ENCODE results near the gene SERHL2. TPM values are rescaled to one million over a fixed set of nuclear protein-coding genes. Genes with fewer than 3 reads are reported as not detected.

Gene SERHL2
- total RNA-seq, 1 donor from 2014 or later: 4.4 TPM

DNA sequence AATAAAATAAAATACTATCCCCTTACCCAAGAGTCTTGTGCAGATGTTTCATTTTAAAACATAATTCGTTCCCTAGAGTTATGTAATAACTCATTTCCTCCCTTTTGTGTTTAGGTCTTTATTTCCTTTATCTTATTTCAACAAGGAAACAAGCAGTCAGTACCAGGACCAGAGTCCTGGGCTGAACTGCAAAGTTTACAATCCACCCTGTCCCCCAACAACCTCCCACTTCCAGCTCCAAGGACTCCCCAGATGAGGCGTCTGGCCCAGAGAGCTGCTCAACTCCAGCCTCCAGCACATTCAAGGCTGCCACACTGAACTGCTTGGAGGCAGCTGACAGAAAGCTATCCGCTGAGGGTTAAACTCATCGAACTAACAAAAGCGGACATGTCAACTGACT, 56.4 kb downstream of the SERHL2 start:
- no peaks in the 10 kb centered on the region for H3K27me3 ChIP-seq
- intact Hi-C loops (cut with DNase I): no loop called here

DNA sequence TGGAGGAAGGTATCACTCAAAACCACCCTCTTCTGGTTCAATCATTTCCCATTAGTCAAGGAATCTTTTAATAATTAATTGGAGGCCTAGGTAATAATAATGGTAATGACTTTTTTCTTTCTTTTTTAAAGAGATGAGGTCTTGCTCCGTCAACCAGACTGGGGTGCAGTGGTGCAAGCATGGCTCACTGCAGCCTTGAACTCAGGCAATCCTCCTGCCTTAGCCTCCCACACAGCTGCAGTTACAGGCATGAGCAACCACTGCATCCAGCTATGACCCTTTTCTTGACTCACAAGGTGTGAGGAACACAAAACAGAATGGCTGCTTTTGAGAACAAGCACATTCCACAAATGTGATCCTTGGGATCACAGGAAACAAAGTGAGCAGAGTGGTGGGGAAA, 57.3 kb downstream of the SERHL2 start:
- Histone ChIP-seq H3K27me3 (no peaks in the 10 kb centered on the region), H3K4me3 (no peak overlapping the region), H3K9me3 (no peaks in the 10 kb centered on the region), H3K36me3 (peaks cover 0 to 1% of the 10 kb centered on the region in 2 donors), H3K4me1 (peaks cover 74% of the 10 kb centered on the region), H3K27ac (no peak overlapping the region)
- intact Hi-C loops (cut with DNase I): no loop called here
- TF ChIP-seq POLR2AphosphoS5 (IDR thresholded peaks at IDR 0.05; ENCODE audit: insufficient read depth in 1 of 2, low read depth in 1 of 2) (no peak), POLR2A (IDR thresholded peaks at IDR 0.05) (no peak)
- TF ChIP-seq, protein P1, sequence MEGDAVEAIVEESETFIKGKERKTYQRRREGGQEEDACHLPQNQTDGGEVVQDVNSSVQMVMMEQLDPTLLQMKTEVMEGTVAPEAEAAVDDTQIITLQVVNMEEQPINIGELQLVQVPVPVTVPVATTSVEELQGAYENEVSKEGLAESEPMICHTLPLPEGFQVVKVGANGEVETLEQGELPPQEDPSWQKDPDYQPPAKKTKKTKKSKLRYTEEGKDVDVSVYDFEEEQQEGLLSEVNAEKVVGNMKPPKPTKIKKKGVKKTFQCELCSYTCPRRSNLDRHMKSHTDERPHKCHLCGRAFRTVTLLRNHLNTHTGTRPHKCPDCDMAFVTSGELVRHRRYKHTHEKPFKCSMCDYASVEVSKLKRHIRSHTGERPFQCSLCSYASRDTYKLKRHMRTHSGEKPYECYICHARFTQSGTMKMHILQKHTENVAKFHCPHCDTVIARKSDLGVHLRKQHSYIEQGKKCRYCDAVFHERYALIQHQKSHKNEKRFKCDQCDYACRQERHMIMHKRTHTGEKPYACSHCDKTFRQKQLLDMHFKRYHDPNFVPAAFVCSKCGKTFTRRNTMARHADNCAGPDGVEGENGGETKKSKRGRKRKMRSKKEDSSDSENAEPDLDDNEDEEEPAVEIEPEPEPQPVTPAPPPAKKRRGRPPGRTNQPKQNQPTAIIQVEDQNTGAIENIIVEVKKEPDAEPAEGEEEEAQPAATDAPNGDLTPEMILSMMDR (IDR thresholded peaks at IDR 0.05): no peak
- no peak for DNase-seq (ENCODE audit: extremely low spot score in 2 of 2)

More for the DNA sequence above, 56.4 kb downstream of the SERHL2 start:
- no peak for DNase-seq (ENCODE audit: extremely low spot score in 2 of 2)
- Histone ChIP-seq H3K36me3 (peaks cover 0 to 10% of the 10 kb centered on the region in 2 donors), H3K4me3 (no peak overlapping the region), H3K4me1 (peaks cover 76% of the 10 kb centered on the region), H3K27ac (peak overlapping the region; percentile 10), H3K9me3 (no peaks in the 10 kb centered on the region)
- TF ChIP-seq POLR2A (IDR thresholded peaks at IDR 0.05): no peak
- TF ChIP-seq, protein P1 (IDR thresholded peaks at IDR 0.05): no peak
- TF ChIP-seq POLR2AphosphoS5 (IDR thresholded peaks at IDR 0.05; ENCODE audit: insufficient read depth in 1 of 2, low read depth in 1 of 2): no peak

DNA sequence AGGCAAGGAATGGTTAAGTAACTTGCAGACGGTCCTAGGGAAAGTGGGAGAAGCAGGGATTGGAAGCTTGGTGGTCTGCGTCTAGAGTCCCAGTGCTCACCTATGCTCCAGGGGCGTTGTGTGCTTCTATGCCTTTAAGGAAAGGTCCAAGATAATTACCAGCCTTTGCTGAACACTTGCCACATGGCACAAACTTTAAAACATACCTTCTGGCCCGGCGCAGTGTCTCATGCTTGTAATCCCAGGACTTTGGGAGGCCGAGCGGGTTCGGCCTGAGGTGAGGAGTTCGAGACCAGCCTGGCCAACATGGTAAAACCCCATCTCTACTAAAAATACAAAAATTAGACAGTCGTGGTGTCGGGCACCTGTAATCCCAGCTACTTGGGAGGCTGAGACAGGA, 58.6 kb downstream of the SERHL2 start:
- Histone ChIP-seq H3K27me3 (no peaks in the 10 kb centered on the region), H3K36me3 (no peaks in the 10 kb centered on the region), H3K4me1 (peaks cover 86% of the 10 kb centered on the region), H3K4me3 (no peak overlapping the region), H3K9me3 (no peaks in the 10 kb centered on the region), H3K27ac (peak overlapping the region; percentile 94)
- no peak for DNase-seq (ENCODE audit: extremely low spot score in 2 of 2)
- TF ChIP-seq POLR2A (IDR thresholded peaks at IDR 0.05): no peak
- intact Hi-C loops (cut with DNase I): no loop called here

DNA sequence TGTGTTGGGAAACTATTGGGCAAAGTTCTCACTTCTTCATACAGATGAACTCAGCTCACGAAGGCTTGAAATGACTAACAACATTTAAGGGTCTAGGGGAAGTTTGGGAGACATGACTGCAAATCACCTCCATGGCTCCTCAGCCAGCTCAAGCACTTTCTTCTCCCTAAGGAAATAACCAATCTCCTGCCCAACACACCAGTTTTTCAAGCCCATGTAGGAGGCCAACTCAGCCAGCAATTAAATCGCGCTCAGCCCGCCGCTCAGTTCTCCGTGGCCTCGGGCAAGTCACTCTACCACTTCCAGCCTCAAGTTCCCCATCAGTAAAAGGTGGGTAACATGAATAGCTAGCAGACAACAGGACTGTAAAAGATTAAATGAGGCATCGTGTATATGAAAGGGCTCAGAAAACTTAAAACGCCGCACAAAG, 60.1 kb downstream of the SERHL2 start:
- H3K4me3 ChIP-seq: peak overlapping the region; percentile 56 to 71
- peaks cover 0 to 2% of the 10 kb centered on the region in 2 donors for H3K36me3 ChIP-seq
- no peaks in the 10 kb centered on the region for H3K27me3 ChIP-seq
- no peaks in the 10 kb centered on the region for H3K9me3 ChIP-seq
- peak overlapping the region; percentile 94 for H3K27ac ChIP-seq
- intact Hi-C loops (cut with DNase I): no loop called here
- no peak for TF ChIP-seq POLR2A (IDR thresholded peaks at IDR 0.05)
- TF ChIP-seq POLR2AphosphoS5 (IDR thresholded peaks at IDR 0.05; ENCODE audit: insufficient read depth in 1 of 2, low read depth in 1 of 2): no peak
- TF ChIP-seq, protein P1 (IDR thresholded peaks at IDR 0.05): no peak
- H3K4me1 ChIP-seq: peaks cover 80% of the 10 kb centered on the region
- no peak for DNase-seq (ENCODE audit: extremely low spot score in 2 of 2)

GRCh38 chr22:42614312-42615091, 60.7 kb downstream of the SERHL2 start, which contains the start of gene POLDIP3:
Gene POLDIP3 (minus strand): TSS chr22:42614883. CDS start chr22:42614857, 26 bp downstream.
- Histone ChIP-seq H3K27ac (peak within 1 kb of the TSS; percentile 94), H3K4me1 (peaks cover 77% of the 10 kb centered on the region), H3K36me3 (peaks cover 0 to 8% of the 10 kb centered on the region in 2 donors), H3K27me3 (no peaks in the 10 kb centered on the region), H3K4me3 (peak within 1 kb of the TSS; percentile 56 to 71), H3K9me3 (no peaks in the 10 kb centered on the region)
- DNase-seq (ENCODE audit: extremely low spot score in 2 of 2): peak in 1 of 2 donors; percentile 99
- intact Hi-C loops (cut with DNase I): no loop called here
- TF ChIP-seq, protein P1 (IDR thresholded peaks at IDR 0.05): no peak
- peak in 1 of 2 donors; percentile 75 for TF ChIP-seq POLR2A (IDR thresholded peaks at IDR 0.05)
- TF ChIP-seq POLR2AphosphoS5 (IDR thresholded peaks at IDR 0.05; ENCODE audit: insufficient read depth in 1 of 2, low read depth in 1 of 2): peak; percentile 95 to 99

Measured in vagina (tissue), 2 donors.